GM19193 (cell line): Measurements from ENCODE around the gene ALPG.

Experiments used
- POLR2A ChIP-seq: IDR thresholded peaks from 4 replicates; pipeline ENCODE4 v1.6.1; 2011; ENCODE audit not compliant: insufficient read depth, insufficient read length; ENCODE audit errors: extremely low read depth

ALPG gene

GRCh38 chr2:232418056-232418455, 11.4 kb downstream of the ALPG start:
- no peak for TF ChIP-seq POLR2A

- no peak for TF ChIP-seq POLR2A
These were observed 12.0 kb downstream of the ALPG start for GRCh38 chr2:232418466-232419244.

GRCh38 chr2:232419245-232420072, 12.8 kb downstream of the ALPG start:
- TF ChIP-seq POLR2A = no peak

GRCh38 chr2:232420073-232420454, 13.4 kb downstream of the ALPG start:
- TF ChIP-seq POLR2A = no peak

GRCh38 chr2:232420463-232421188, 14.0 kb downstream of the ALPG start:
- TF ChIP-seq POLR2A = no peak

- no peak for TF ChIP-seq POLR2A
These were observed 14.6 kb downstream of the ALPG start for GRCh38 chr2:232421189-232421785.

- TF ChIP-seq POLR2A = no peak
These were observed 15.4 kb downstream of the ALPG start for GRCh38 chr2:232422051-232422450.

GRCh38 chr2:232431705-232432590, 25.3 kb downstream of the ALPG start:
- TF ChIP-seq POLR2A = no peak

- no peak for TF ChIP-seq POLR2A
These were observed 26.0 kb downstream of the ALPG start for GRCh38 chr2:232432598-232433184.

GRCh38 chr2:232434091-232434490, 27.4 kb downstream of the ALPG start:
- TF ChIP-seq POLR2A = no peak

GRCh38 chr2:232434563-232435374, 28.1 kb downstream of the ALPG start:
- no peak for TF ChIP-seq POLR2A

GRCh38 chr2:232435375-232435648, 28.7 kb downstream of the ALPG start:
- no peak for TF ChIP-seq POLR2A

GRCh38 chr2:232435805-232436204, 29.2 kb downstream of the ALPG start:
- no peak for TF ChIP-seq POLR2A
